ENCODE measurements around the gene SEM1.

DNA sequence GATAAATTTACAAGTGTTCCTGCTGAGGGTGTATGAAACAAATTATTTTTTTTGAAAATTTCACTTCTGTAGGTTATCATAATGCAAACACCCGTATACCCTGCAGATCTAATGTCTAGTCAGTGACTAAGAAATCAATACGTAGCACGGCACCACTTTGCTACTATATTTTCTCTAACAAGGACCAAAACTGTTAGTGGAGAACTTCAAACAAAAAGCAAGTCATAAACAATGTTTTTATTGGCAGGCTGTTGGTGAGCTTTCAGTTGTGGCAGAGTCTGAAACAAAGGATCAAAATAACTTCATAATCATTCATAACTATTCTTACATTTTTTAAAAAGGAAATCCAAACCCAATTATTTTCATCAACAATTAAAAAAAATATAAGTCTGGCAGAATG lies 11.8 kb downstream of the SEM1 start:
- TF ChIP-seq CTCF (IDR thresholded peaks at IDR 0.05) = no peak
- TF ChIP-seq EP300 (IDR thresholded peaks at IDR 0.05) = no peak
- no peak for TF ChIP-seq POLR2A (IDR thresholded peaks at IDR 0.05)
- TF ChIP-seq POLR2AphosphoS5 (IDR thresholded peaks at IDR 0.05) = no peak
